Measurements from ENCODE around the gene CNTNAP2. TPM values are rescaled to one million over a fixed set of nuclear protein-coding genes. Genes with fewer than 3 reads are reported as not detected.

CNTNAP2 gene
- polyA plus RNA-seq, 2 donors = 0.41 to 0.48 TPM

GRCh38 chr7:146544748-146545147, 428.1 kb downstream of the CNTNAP2 start:
- H3K4me1 ChIP-seq (ENCODE audit: control insufficient read depth in 2 of 2, insufficient read depth in 2 of 2, low read length in 1 of 2) = no peaks in the 10 kb centered on the region
- no peaks in the 10 kb centered on the region for H3K36me3 ChIP-seq (ENCODE audit: control insufficient read depth in 2 of 2, insufficient read depth in 2 of 2, low read length in 1 of 2)
- no peaks in the 10 kb centered on the region for H3K9me3 ChIP-seq (ENCODE audit: control insufficient read depth in 2 of 2, insufficient read depth in 1 of 2, low read depth in 1 of 2, low read length in 1 of 2)
- no peak overlapping the region for H3K27ac ChIP-seq (ENCODE audit: low read depth in 2 of 2, low read length in 1 of 2)
- WGBS, 2 donors = 49 to 63% methylated on average over 2 of the region's 2 CpGs
- no peaks in the 10 kb centered on the region for H3K27me3 ChIP-seq (ENCODE audit: control insufficient read depth in 1 of 2, insufficient read depth in 2 of 2, low read length in 2 of 2)
- no peak overlapping the region for H3K4me3 ChIP-seq (ENCODE audit: low read depth in 1 of 2, low read length in 2 of 2)

DNA sequence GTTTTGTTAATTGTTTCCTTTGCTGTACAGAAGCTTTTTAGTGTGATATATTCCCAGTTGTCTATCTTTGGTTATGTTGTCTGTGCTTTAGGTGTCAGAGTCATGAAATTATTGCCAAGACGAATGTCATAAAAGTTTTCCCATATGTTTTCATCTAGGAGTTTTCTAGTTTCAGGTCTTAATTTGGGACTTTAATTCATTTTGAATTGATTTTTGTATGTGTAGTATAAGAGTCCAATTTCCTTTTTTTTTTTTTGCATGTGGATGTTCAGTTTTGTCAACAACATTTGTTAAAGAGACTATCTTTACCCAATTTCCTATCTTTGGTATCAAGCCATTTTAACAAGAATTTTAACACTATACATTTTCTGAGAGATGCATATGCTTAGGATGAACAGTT, 432.2 kb downstream of the CNTNAP2 start:
- Histone ChIP-seq H3K4me1 (ENCODE audit: control insufficient read depth in 2 of 2, insufficient read depth in 2 of 2, low read length in 1 of 2) (no peaks in the 10 kb centered on the region), H3K27me3 (ENCODE audit: control insufficient read depth in 1 of 2, insufficient read depth in 2 of 2, low read length in 2 of 2) (no peaks in the 10 kb centered on the region), H3K36me3 (ENCODE audit: control insufficient read depth in 2 of 2, insufficient read depth in 2 of 2, low read length in 1 of 2) (no peaks in the 10 kb centered on the region), H3K4me3 (ENCODE audit: low read depth in 1 of 2, low read length in 2 of 2) (no peak overlapping the region), H3K9me3 (ENCODE audit: control insufficient read depth in 2 of 2, insufficient read depth in 1 of 2, low read depth in 1 of 2, low read length in 1 of 2) (no peaks in the 10 kb centered on the region), H3K27ac (ENCODE audit: low read depth in 2 of 2, low read length in 1 of 2) (no peak overlapping the region)
- 71 to 73% methylated on average over 1 of the region's 1 CpG for WGBS, 2 donors

GRCh38 chr7:146554556-146554955, 438.0 kb downstream of the CNTNAP2 start:
- Histone ChIP-seq H3K36me3 (ENCODE audit: control insufficient read depth in 2 of 2, insufficient read depth in 2 of 2, low read length in 1 of 2) (no peaks in the 10 kb centered on the region), H3K4me3 (ENCODE audit: low read depth in 1 of 2, low read length in 2 of 2) (no peak overlapping the region), H3K27ac (ENCODE audit: low read depth in 2 of 2, low read length in 1 of 2) (no peak overlapping the region), H3K4me1 (ENCODE audit: control insufficient read depth in 2 of 2, insufficient read depth in 2 of 2, low read length in 1 of 2) (no peaks in the 10 kb centered on the region), H3K27me3 (ENCODE audit: control insufficient read depth in 1 of 2, insufficient read depth in 2 of 2, low read length in 2 of 2) (no peaks in the 10 kb centered on the region), H3K9me3 (ENCODE audit: control insufficient read depth in 2 of 2, insufficient read depth in 1 of 2, low read depth in 1 of 2, low read length in 1 of 2) (peaks cover 0 to 1% of the 10 kb centered on the region in 2 donors)
- 44 to 54% methylated on average over 6 of the region's 6 CpGs for WGBS, 2 donors

DNA sequence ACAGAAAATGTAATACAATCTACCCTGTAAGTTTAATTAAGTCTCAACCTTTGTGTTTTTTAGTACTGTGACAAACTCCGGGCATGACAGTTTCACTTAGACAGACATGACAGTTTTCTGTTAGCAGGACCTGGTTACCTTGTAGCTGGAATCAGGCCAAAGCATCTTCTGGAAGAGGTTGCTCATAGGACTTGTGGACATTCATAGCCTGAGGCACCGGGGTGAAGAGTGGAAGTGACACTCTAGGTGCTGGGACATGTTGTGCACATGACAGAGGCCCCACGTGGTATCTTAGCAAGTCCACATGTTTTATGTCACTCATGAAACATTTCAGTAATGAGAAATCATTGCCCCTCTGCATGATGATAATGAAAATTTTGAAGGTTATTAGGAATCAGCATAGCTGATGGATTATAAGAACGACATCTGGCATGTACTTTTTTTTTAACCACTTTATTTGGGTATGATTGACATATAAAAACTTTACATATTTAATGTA, 441.4 kb downstream of the CNTNAP2 start:
- WGBS, 2 donors = 74 to 81% methylated on average over 4 of the region's 4 CpGs
- no peaks in the 10 kb centered on the region for H3K36me3 ChIP-seq (ENCODE audit: control insufficient read depth in 2 of 2, insufficient read depth in 2 of 2, low read length in 1 of 2)
- no peak overlapping the region for H3K4me3 ChIP-seq (ENCODE audit: low read depth in 1 of 2, low read length in 2 of 2)
- H3K9me3 ChIP-seq (ENCODE audit: control insufficient read depth in 2 of 2, insufficient read depth in 1 of 2, low read depth in 1 of 2, low read length in 1 of 2) = peaks cover 0 to 1% of the 10 kb centered on the region in 2 donors
- no peak overlapping the region for H3K27ac ChIP-seq (ENCODE audit: low read depth in 2 of 2, low read length in 1 of 2)
- no peaks in the 10 kb centered on the region for H3K4me1 ChIP-seq (ENCODE audit: control insufficient read depth in 2 of 2, insufficient read depth in 2 of 2, low read length in 1 of 2)
- H3K27me3 ChIP-seq (ENCODE audit: control insufficient read depth in 1 of 2, insufficient read depth in 2 of 2, low read length in 2 of 2) = no peaks in the 10 kb centered on the region

DNA sequence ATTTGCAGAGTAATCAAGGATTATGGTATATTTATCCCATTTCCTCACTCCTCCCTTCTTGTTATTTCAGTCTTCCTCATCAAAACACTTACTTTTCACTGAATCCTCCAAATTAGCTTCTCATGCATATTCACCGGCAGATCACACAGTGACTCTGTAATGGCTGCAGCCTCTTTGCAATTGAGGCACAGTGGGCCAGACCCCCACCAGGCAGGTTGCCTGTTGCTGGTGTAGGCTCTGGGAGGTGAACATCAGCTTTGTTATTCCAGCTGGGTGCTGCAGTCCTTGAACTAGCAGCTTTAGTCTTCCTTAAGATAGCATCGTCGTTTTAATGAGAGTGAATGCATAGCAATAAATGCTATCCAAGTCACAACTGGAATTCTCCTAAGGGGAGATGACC, 449.3 kb downstream of the CNTNAP2 start:
- H3K27ac ChIP-seq (ENCODE audit: low read depth in 2 of 2, low read length in 1 of 2) = no peak overlapping the region
- H3K27me3 ChIP-seq (ENCODE audit: control insufficient read depth in 1 of 2, insufficient read depth in 2 of 2, low read length in 2 of 2) = no peaks in the 10 kb centered on the region
- no peak overlapping the region for H3K4me3 ChIP-seq (ENCODE audit: low read depth in 1 of 2, low read length in 2 of 2)
- H3K4me1 ChIP-seq (ENCODE audit: control insufficient read depth in 2 of 2, insufficient read depth in 2 of 2, low read length in 1 of 2) = no peaks in the 10 kb centered on the region
- H3K36me3 ChIP-seq (ENCODE audit: control insufficient read depth in 2 of 2, insufficient read depth in 2 of 2, low read length in 1 of 2) = no peaks in the 10 kb centered on the region
- WGBS, 2 donors = 78 to 84% methylated on average over 3 of the region's 3 CpGs
- H3K9me3 ChIP-seq (ENCODE audit: control insufficient read depth in 2 of 2, insufficient read depth in 1 of 2, low read depth in 1 of 2, low read length in 1 of 2) = no peaks in the 10 kb centered on the region

- WGBS, 2 donors = 48 to 52% methylated on average over 2 of the region's 2 CpGs
- Histone ChIP-seq H3K27ac (ENCODE audit: low read depth in 2 of 2, low read length in 1 of 2) (no peak overlapping the region), H3K4me3 (ENCODE audit: low read depth in 1 of 2, low read length in 2 of 2) (no peak overlapping the region), H3K4me1 (ENCODE audit: control insufficient read depth in 2 of 2, insufficient read depth in 2 of 2, low read length in 1 of 2) (no peaks in the 10 kb centered on the region), H3K27me3 (ENCODE audit: control insufficient read depth in 1 of 2, insufficient read depth in 2 of 2, low read length in 2 of 2) (no peaks in the 10 kb centered on the region), H3K36me3 (ENCODE audit: control insufficient read depth in 2 of 2, insufficient read depth in 2 of 2, low read length in 1 of 2) (no peaks in the 10 kb centered on the region), H3K9me3 (ENCODE audit: control insufficient read depth in 2 of 2, insufficient read depth in 1 of 2, low read depth in 1 of 2, low read length in 1 of 2) (no peaks in the 10 kb centered on the region)
Measured at GRCh38 chr7:146575903-146576302, 459.3 kb downstream of the CNTNAP2 start.

- no peak overlapping the region for H3K27ac ChIP-seq (ENCODE audit: low read depth in 2 of 2, low read length in 1 of 2)
- H3K4me3 ChIP-seq (ENCODE audit: low read depth in 1 of 2, low read length in 2 of 2) = no peak overlapping the region
- H3K4me1 ChIP-seq (ENCODE audit: control insufficient read depth in 2 of 2, insufficient read depth in 2 of 2, low read length in 1 of 2) = no peaks in the 10 kb centered on the region
- no peaks in the 10 kb centered on the region for H3K36me3 ChIP-seq (ENCODE audit: control insufficient read depth in 2 of 2, insufficient read depth in 2 of 2, low read length in 1 of 2)
- no peaks in the 10 kb centered on the region for H3K9me3 ChIP-seq (ENCODE audit: control insufficient read depth in 2 of 2, insufficient read depth in 1 of 2, low read depth in 1 of 2, low read length in 1 of 2)
- WGBS, 2 donors = 56 to 58% methylated on average over 1 of the region's 1 CpG
- no peaks in the 10 kb centered on the region for H3K27me3 ChIP-seq (ENCODE audit: control insufficient read depth in 1 of 2, insufficient read depth in 2 of 2, low read length in 2 of 2)
Measured at GRCh38 chr7:146591976-146592375, 475.4 kb downstream of the CNTNAP2 start.

DNA sequence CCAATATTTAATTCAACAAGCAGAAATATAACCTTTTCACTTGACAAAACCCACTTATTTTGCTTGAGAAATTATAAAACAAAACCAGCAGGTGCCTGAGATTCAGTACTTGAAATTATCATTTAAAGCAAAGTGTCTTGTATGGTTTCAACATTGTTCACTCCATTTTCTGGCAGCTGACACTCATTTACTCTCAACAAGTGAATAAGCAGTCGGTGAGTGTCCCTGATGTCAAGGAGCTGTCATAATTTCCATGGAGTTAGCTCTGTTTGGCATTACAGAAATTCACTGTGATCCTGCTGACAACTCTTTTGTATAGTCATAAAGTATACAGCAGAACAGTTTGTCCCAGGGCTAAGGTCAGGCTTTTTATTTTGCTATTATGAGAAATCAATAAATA, 490.0 kb downstream of the CNTNAP2 start:
- Histone ChIP-seq H3K4me1 (ENCODE audit: control insufficient read depth in 2 of 2, insufficient read depth in 2 of 2, low read length in 1 of 2) (no peaks in the 10 kb centered on the region), H3K9me3 (ENCODE audit: control insufficient read depth in 2 of 2, insufficient read depth in 1 of 2, low read depth in 1 of 2, low read length in 1 of 2) (no peaks in the 10 kb centered on the region), H3K36me3 (ENCODE audit: control insufficient read depth in 2 of 2, insufficient read depth in 2 of 2, low read length in 1 of 2) (no peaks in the 10 kb centered on the region), H3K27me3 (ENCODE audit: control insufficient read depth in 1 of 2, insufficient read depth in 2 of 2, low read length in 2 of 2) (no peaks in the 10 kb centered on the region), H3K4me3 (ENCODE audit: low read depth in 1 of 2, low read length in 2 of 2) (no peak overlapping the region), H3K27ac (ENCODE audit: low read depth in 2 of 2, low read length in 1 of 2) (no peak overlapping the region)
- 71 to 80% methylated on average over 1 of the region's 1 CpG for WGBS, 2 donors

GRCh38 chr7:146619641-146620040, 503.0 kb downstream of the CNTNAP2 start:
- H3K27ac ChIP-seq (ENCODE audit: low read depth in 2 of 2, low read length in 1 of 2) = no peak overlapping the region
- no peaks in the 10 kb centered on the region for H3K27me3 ChIP-seq (ENCODE audit: control insufficient read depth in 1 of 2, insufficient read depth in 2 of 2, low read length in 2 of 2)
- no peak overlapping the region for H3K4me3 ChIP-seq (ENCODE audit: low read depth in 1 of 2, low read length in 2 of 2)
- H3K36me3 ChIP-seq (ENCODE audit: control insufficient read depth in 2 of 2, insufficient read depth in 2 of 2, low read length in 1 of 2) = no peaks in the 10 kb centered on the region
- H3K9me3 ChIP-seq (ENCODE audit: control insufficient read depth in 2 of 2, insufficient read depth in 1 of 2, low read depth in 1 of 2, low read length in 1 of 2) = peaks cover 0 to 2% of the 10 kb centered on the region in 2 donors
- H3K4me1 ChIP-seq (ENCODE audit: control insufficient read depth in 2 of 2, insufficient read depth in 2 of 2, low read length in 1 of 2) = no peaks in the 10 kb centered on the region
- WGBS, 2 donors = 69 to 76% methylated on average over 5 of the region's 5 CpGs

DNA sequence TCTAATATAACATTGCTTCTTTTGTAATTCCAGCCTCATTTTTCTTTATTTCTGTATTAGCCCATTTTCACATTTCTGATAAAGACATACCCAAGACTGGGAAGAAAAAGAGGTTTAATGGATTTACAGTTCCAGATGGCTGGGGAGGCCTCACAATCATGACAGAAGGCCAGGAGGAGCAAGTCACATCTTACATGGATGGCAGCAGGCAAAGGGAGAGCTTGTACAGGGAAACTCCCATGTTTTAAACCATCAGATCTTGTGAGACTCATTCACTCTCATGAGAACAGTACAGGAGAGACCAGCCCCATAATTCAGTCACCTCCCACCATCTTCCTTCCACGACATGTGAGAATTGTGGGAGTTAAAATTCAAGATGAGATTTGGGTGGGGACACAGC, 510.3 kb downstream of the CNTNAP2 start:
- H3K27me3 ChIP-seq (ENCODE audit: control insufficient read depth in 1 of 2, insufficient read depth in 2 of 2, low read length in 2 of 2) = no peaks in the 10 kb centered on the region
- H3K27ac ChIP-seq (ENCODE audit: low read depth in 2 of 2, low read length in 1 of 2) = no peak overlapping the region
- H3K4me1 ChIP-seq (ENCODE audit: control insufficient read depth in 2 of 2, insufficient read depth in 2 of 2, low read length in 1 of 2) = no peaks in the 10 kb centered on the region
- no peak overlapping the region for H3K4me3 ChIP-seq (ENCODE audit: low read depth in 1 of 2, low read length in 2 of 2)
- 38 to 41% methylated on average over 1 of the region's 1 CpG for WGBS, 2 donors
- H3K9me3 ChIP-seq (ENCODE audit: control insufficient read depth in 2 of 2, insufficient read depth in 1 of 2, low read depth in 1 of 2, low read length in 1 of 2) = no peaks in the 10 kb centered on the region
- H3K36me3 ChIP-seq (ENCODE audit: control insufficient read depth in 2 of 2, insufficient read depth in 2 of 2, low read length in 1 of 2) = no peaks in the 10 kb centered on the region
